Upper lobe of left lung (tissue), 6 donors: ENCODE results near the gene NHERF2. TPM values are rescaled to one million over a fixed set of nuclear protein-coding genes. Genes with fewer than 3 reads are reported as not detected.

Experiments
- ATAC-seq, 2 donors: fragments of 200-7000 bp; cut with Tn5 transposase; one replicate each; pipeline ENCODE4 v1.9.1; 2022; ENCODE audit warnings: mild to moderate bottlenecking in 2 of 2, moderate library complexity in 2 of 2; ENCODE audit not compliant: low FRiP score in 2 of 2
- DNase-seq, 2 donors: peaks; one replicate each; pipeline ENCODE4 v3.0.0-alpha.2; 2019 to 2020
- H3K27ac ChIP-seq, 4 donors: fragments of 200-600 bp; sonication (generic); one replicate each; pipeline ENCODE4 v1.5.1; 2016 to 2019
- H3K27me3 ChIP-seq, 4 donors: fragments of 200-600 bp; sonication (generic); one replicate each; pipeline ENCODE4 v1.5.1; 2017 to 2019
- H3K36me3 ChIP-seq, 4 donors: fragments of 200-600 bp; sonication (generic); one replicate each; pipeline ENCODE4 v1.5.1; 2016 to 2019
- H3K4me1 ChIP-seq, 4 donors: fragments of 200-600 bp; sonication (generic); one replicate each; pipeline ENCODE4 v1.5.1; 2018 to 2019
- H3K4me3 ChIP-seq, 4 donors: fragments of 200-600 bp; sonication (generic); one replicate each; pipeline ENCODE4 v1.5.1; 2017 to 2019; ENCODE audit warnings: mild to moderate bottlenecking in 2 of 4, moderate library complexity in 1 of 4
- H3K9me3 ChIP-seq, 4 donors: fragments of 200-600 bp; sonication (generic); one replicate each; pipeline ENCODE4 v1.5.1; 2018 to 2019
- EP300 ChIP-seq, 4 donors: sonication (generic); formaldehyde crosslinking; IDR thresholded peaks; one replicate each; pipeline ENCODE4 v1.5.1; 2017; ENCODE audit warnings: antibody characterized with exemption in 4 of 4, control low read depth in 2 of 4
- POLR2A ChIP-seq, 4 donors: fragments of 450-650 bp; IDR thresholded peaks; one replicate each; pipeline ENCODE4 v1.5.1; 2016 to 2017; ENCODE audit warnings: antibody characterized with exemption in 4 of 4, mild to moderate bottlenecking in 2 of 4
- POLR2AphosphoS5 ChIP-seq, 2 donors: sonication (generic); formaldehyde crosslinking; IDR thresholded peaks; one replicate each; pipeline ENCODE4 v1.5.1; 2017; ENCODE audit warnings: antibody characterized with exemption in 2 of 2
- WGBS, 2 donors: methylation state at CpG; one replicate each; pipeline ENCODE4 v1.1.5; 2017 to 2018; 5-methylcytosine and 5-hydroxymethylcytosine counted together
- total RNA-seq, 6 donors: library from RNA; depleted of rRNA in 4 of 6; stranded (reverse); fragments of >200 nt in 4 of 6; gene quantifications; one replicate each; pipeline versions ENCODE4 v1.1.0 to v1.2.1, GENCODE V29; 2016 to 2021
- TF ChIP-seq, protein P1 (sequence below), 6 experiments: fragments of 450-650 bp in 4 of 6; fragments of 200-600 bp in 2 of 6; sonication (generic) in 2 of 6; IDR thresholded peaks; one replicate each; pipeline ENCODE4 v1.5.1; 2016 to 2019; ENCODE audit warnings: antibody characterized with exemption in 6 of 6
- donor health status: DM: no; HTN: no; CAD: no; lungs with moderate emphysema.
- donor health status: DM: no; HTN: yes; CAD: no; lungs with severe emphysema.

The NHERF2 gene
- 100 to 1,000 TPM; 131 to 604 (median 283) TPM for total RNA-seq

- Histone ChIP-seq H3K9me3 (no peaks in the 10 kb centered on the region), H3K4me1 (peaks cover 49 to 70% (median 60%) of the 10 kb centered on the region in 4 donors), H3K36me3 (peaks cover 0 to 11% (median 0%) of the 10 kb centered on the region in 4 donors), H3K27me3 (peaks cover 0 to 3% (median 1%) of the 10 kb centered on the region in 4 donors), H3K4me3 (peak within 1 kb of the TSS; percentile 82 to 97 (median 88)), H3K27ac (peak within 1 kb of the TSS; percentile 71 to 95 (median 86))
- WGBS, 2 donors: 24 to 51% methylated on average over 6 to 11 of the region's 59 CpGs
- ATAC-seq: peak in 1 of 2 donors; percentile 34
- peak; percentile 60 to 90 for DNase-seq
- TF ChIP-seq, protein P1, sequence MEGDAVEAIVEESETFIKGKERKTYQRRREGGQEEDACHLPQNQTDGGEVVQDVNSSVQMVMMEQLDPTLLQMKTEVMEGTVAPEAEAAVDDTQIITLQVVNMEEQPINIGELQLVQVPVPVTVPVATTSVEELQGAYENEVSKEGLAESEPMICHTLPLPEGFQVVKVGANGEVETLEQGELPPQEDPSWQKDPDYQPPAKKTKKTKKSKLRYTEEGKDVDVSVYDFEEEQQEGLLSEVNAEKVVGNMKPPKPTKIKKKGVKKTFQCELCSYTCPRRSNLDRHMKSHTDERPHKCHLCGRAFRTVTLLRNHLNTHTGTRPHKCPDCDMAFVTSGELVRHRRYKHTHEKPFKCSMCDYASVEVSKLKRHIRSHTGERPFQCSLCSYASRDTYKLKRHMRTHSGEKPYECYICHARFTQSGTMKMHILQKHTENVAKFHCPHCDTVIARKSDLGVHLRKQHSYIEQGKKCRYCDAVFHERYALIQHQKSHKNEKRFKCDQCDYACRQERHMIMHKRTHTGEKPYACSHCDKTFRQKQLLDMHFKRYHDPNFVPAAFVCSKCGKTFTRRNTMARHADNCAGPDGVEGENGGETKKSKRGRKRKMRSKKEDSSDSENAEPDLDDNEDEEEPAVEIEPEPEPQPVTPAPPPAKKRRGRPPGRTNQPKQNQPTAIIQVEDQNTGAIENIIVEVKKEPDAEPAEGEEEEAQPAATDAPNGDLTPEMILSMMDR (IDR thresholded peaks at IDR 0.05): no peak
- TF ChIP-seq POLR2A (IDR thresholded peaks at IDR 0.05): no peak
- no peak for TF ChIP-seq POLR2AphosphoS5 (IDR thresholded peaks at IDR 0.05)
- TF ChIP-seq EP300 (IDR thresholded peaks at IDR 0.05): no peak
Observed at GRCh38 chr16:2026461-2027023, at the start of gene NHERF2. Gene NHERF2, plus strand, starts transcription at chr16:2026902. Its CDS starts 104 bp downstream, at chr16:2027006.

DNA sequence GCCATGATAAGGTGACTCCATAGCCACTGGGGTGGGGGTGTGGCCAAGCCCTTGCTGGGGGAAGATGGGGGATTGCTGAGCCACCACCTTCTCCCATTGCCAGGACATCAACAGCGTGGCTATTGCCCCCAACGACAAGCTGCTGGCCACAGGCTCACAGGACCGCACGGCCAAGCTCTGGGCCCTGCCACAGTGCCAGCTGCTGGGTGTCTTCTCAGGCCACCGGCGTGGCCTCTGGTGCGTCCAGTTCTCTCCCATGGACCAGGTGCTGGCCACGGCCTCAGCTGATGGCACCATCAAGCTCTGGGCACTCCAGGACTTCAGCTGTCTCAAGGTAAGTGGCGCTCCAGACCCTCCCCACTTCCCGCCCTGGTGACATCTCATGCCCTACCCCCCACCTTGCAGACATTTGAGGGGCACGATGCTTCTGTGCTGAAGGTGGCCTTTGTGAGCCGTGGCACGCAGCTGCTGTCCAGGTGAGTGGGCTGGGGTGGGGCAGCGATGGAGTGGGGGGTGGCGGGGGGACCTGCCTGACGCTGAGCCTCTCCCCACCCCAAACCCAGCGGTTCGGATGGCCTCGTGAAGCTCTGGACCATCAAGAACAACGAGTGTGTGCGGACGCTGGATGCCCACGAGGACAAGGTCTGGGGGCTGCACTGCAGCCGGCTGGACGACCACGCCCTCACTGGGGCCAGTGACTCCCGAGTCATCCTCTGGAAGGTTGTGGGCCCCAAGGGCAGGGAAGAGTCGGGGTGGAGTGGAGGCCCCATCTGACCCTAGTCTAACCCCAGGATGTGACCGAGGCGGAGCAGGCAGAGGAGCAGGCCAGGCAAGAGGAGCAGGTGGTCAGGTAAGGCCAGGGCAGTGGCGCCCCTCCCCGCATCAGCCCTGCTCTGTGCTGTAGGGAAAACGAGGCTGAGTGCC is 49.5 kb upstream of the NHERF2 start:
- no peak for TF ChIP-seq POLR2A (IDR thresholded peaks at IDR 0.05)
- ATAC-seq (no peak), DNase-seq (no peak)
- H3K9me3 ChIP-seq: no peaks in the 10 kb centered on the region
- peaks cover 0 to 24% (median 10%) of the 10 kb centered on the region in 4 donors for H3K27me3 ChIP-seq
- 94 to 99% methylated on average over 14 to 32 of the region's 33 CpGs for WGBS, 2 donors
- peaks cover 12 to 54% (median 24%) of the 10 kb centered on the region in 4 donors for H3K4me1 ChIP-seq
- H3K27ac ChIP-seq: no peak overlapping the region
- H3K4me3 ChIP-seq: no peak overlapping the region
- peaks cover 14 to 52% (median 47%) of the 10 kb centered on the region in 4 donors for H3K36me3 ChIP-seq

GRCh38 chr16:1977875-1978268 is 48.8 kb upstream of the NHERF2 start:
- TF ChIP-seq, protein P1 (IDR thresholded peaks at IDR 0.05): no peak
- TF ChIP-seq EP300 (IDR thresholded peaks at IDR 0.05) (no peak), POLR2A (IDR thresholded peaks at IDR 0.05) (no peak), POLR2AphosphoS5 (IDR thresholded peaks at IDR 0.05) (no peak)
- peaks cover 7 to 48% (median 19%) of the 10 kb centered on the region in 4 donors for H3K4me1 ChIP-seq
- DNase-seq: peak in 1 of 2 donors; percentile 72
- no peak overlapping the region for H3K4me3 ChIP-seq
- no peaks in the 10 kb centered on the region for H3K9me3 ChIP-seq
- H3K36me3 ChIP-seq: peaks cover 14 to 52% (median 47%) of the 10 kb centered on the region in 4 donors
- no peak overlapping the region for H3K27ac ChIP-seq
- no peak for ATAC-seq
- 94% methylated on average over 15 of the region's 18 CpGs; no CpG with 5 or more reads in 1 of the 2 donors for WGBS, 2 donors
- H3K27me3 ChIP-seq: peaks cover 0 to 24% (median 10%) of the 10 kb centered on the region in 4 donors

GRCh38 chr16:1978476-1979120 is 48.1 kb upstream of the NHERF2 start:
- peak in 1 of 2 donors; percentile 87 for DNase-seq
- TF ChIP-seq, protein P1 (IDR thresholded peaks at IDR 0.05): no peak
- TF ChIP-seq EP300 (IDR thresholded peaks at IDR 0.05) (no peak), POLR2AphosphoS5 (IDR thresholded peaks at IDR 0.05) (no peak), POLR2A (IDR thresholded peaks at IDR 0.05) (no peak)
- no peak for ATAC-seq
- Histone ChIP-seq H3K4me1 (peaks cover 6 to 48% (median 19%) of the 10 kb centered on the region in 4 donors), H3K27ac (peak overlapping the region; percentile 70 to 79 (median 76)), H3K36me3 (peaks cover 14 to 52% (median 47%) of the 10 kb centered on the region in 4 donors), H3K4me3 (peak overlapping the region in 3 of 4 donors; percentile 44 to 55 (median 54)), H3K27me3 (peaks cover 0 to 24% (median 10%) of the 10 kb centered on the region in 4 donors), H3K9me3 (no peaks in the 10 kb centered on the region)
- 75 to 85% methylated on average over 13 to 33 of the region's 37 CpGs for WGBS, 2 donors
